ENCODE results near the gene KATNB1. TPM values are rescaled to one million over a fixed set of nuclear protein-coding genes. Genes with fewer than 3 reads are reported as not detected.

KATNB1 gene
- polyA plus RNA-seq, 1 of the 3 experiments (the other 2 are of a cell fraction): 43.7 TPM

DNA sequence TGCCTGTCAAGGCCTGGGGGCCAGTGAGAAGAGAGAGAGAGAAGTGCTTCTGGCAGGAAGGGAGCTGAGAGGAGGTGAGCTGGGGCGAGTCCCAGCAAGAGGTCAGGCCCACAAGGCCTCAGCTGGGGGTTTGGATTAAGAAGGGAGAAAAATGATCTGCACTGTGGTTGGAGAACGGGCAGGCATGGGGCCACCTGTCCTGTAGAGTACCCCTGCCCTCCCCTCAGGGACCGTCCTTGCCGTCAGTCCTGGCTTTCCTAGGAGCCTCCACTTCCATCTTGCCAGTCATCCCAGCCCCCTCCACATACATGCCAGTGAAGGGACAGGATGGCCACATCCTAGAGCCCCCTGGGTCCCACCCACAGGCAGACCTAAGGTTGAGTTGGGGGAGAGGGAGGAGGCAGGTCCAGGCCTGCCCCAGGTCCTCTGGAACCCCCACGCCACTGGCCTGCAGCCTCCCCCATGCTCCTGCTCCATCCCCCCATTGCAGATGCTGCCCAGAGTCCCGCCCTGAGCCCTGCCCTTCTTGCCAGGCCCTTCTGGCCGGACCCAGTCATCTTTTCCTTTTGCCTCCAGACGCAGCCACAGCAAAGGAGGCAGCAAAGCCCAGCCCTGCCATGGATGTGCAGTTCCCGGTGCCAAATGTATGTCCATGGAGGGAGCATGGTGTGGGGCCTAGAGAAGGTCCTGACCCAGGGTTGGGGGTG is 18.9 kb downstream of the KATNB1 start:
- no peak overlapping the region for H3K27ac ChIP-seq (ENCODE audit: low read depth in 2 of 2, low read length in 1 of 2)
- H3K4me3 ChIP-seq (ENCODE audit: low read depth in 2 of 2, low read length in 1 of 2): no peak overlapping the region
- WGBS (ENCODE audit: low lambda C conversion rate): 88% methylated on average over 6 of the region's 9 CpGs
- CTCF ChIA-PET: interaction anchor here (0.8 to 4.8 kb wide), 3 partner anchors 18 to 247 kb away, joined by 3 to 57 read pairs (median 4); partner anchors contain the start of gene USB1
- DNase-seq: no peak
- POLR2A ChIA-PET: interaction anchor here (0.9 kb wide), 1 partner anchor 19 kb away, joined by 3 read pairs; no protein-coding TSS in a partner anchor
- no peak overlapping the region for H3K4me2 ChIP-seq
- H3K4me1 ChIP-seq (ENCODE audit: control insufficient read depth in 1 of 2, insufficient read depth in 2 of 2, low read depth in 1 of 2, low read length in 1 of 2): no peaks in the 10 kb centered on the region
- TF ChIP-seq FOSL2 (IDR thresholded peaks at IDR 0.05; ENCODE audit: borderline replicate concordance, low read depth) (no peak), FOXJ3 (CRISPR knock-in tag; IDR thresholded peaks at IDR 0.05) (no peak), GABPA (IDR thresholded peaks at IDR 0.05; ENCODE audit: low read depth) (no peak), SIN3A (IDR thresholded peaks at IDR 0.05; ENCODE audit: borderline replicate concordance, low read depth, low read length) (no peak), MXI1 (IDR thresholded peaks at IDR 0.05; ENCODE audit: low read depth, low read length) (no peak), GATA2 (CRISPR knock-in tag; IDR thresholded peaks at IDR 0.05) (no peak), NFIC (IDR thresholded peaks at IDR 0.05; ENCODE audit: borderline replicate concordance) (no peak), YY1 (IDR thresholded peaks at IDR 0.05; ENCODE audit: low read depth) (no peak), RCOR1 (IDR thresholded peaks at IDR 0.05; ENCODE audit: low read length) (no peak), FOXM1 (IDR thresholded peaks at IDR 0.05; ENCODE audit: low read depth) (no peak)
- TF ChIP-seq, protein P1, sequence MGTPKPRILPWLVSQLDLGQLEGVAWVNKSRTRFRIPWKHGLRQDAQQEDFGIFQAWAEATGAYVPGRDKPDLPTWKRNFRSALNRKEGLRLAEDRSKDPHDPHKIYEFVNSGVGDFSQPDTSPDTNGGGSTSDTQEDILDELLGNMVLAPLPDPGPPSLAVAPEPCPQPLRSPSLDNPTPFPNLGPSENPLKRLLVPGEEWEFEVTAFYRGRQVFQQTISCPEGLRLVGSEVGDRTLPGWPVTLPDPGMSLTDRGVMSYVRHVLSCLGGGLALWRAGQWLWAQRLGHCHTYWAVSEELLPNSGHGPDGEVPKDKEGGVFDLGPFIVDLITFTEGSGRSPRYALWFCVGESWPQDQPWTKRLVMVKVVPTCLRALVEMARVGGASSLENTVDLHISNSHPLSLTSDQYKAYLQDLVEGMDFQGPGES (IDR thresholded peaks at IDR 0.05; ENCODE audit: low read depth, low read length): no peak
- TF ChIP-seq, protein P2, sequence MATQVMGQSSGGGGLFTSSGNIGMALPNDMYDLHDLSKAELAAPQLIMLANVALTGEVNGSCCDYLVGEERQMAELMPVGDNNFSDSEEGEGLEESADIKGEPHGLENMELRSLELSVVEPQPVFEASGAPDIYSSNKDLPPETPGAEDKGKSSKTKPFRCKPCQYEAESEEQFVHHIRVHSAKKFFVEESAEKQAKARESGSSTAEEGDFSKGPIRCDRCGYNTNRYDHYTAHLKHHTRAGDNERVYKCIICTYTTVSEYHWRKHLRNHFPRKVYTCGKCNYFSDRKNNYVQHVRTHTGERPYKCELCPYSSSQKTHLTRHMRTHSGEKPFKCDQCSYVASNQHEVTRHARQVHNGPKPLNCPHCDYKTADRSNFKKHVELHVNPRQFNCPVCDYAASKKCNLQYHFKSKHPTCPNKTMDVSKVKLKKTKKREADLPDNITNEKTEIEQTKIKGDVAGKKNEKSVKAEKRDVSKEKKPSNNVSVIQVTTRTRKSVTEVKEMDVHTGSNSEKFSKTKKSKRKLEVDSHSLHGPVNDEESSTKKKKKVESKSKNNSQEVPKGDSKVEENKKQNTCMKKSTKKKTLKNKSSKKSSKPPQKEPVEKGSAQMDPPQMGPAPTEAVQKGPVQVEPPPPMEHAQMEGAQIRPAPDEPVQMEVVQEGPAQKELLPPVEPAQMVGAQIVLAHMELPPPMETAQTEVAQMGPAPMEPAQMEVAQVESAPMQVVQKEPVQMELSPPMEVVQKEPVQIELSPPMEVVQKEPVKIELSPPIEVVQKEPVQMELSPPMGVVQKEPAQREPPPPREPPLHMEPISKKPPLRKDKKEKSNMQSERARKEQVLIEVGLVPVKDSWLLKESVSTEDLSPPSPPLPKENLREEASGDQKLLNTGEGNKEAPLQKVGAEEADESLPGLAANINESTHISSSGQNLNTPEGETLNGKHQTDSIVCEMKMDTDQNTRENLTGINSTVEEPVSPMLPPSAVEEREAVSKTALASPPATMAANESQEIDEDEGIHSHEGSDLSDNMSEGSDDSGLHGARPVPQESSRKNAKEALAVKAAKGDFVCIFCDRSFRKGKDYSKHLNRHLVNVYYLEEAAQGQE (IDR thresholded peaks at IDR 0.05; ENCODE audit: low read depth, low read length): no peak
- no peaks in the 10 kb centered on the region for H3K27me3 ChIP-seq (ENCODE audit: insufficient read depth)
- H3K9ac ChIP-seq: no peak overlapping the region
- no peaks in the 10 kb centered on the region for H3K9me2 ChIP-seq
- H4K20me1 ChIP-seq (ENCODE audit: insufficient read depth): 0 out of 2 replicates have a peak, but pooled peaks cover 2% of the 10 kb centered on the region
- peaks cover 6% of the 10 kb centered on the region for H3F3A ChIP-seq (replicated peaks; ENCODE audit: insufficient read depth)
- H3K36me3 ChIP-seq (replicated peaks in 1 of 2; ENCODE audit: control insufficient read depth in 1 of 2, insufficient read depth in 2 of 2, low read length in 1 of 2): peaks cover under 1 to 51% of the 10 kb centered on the region in 2 experiments
- no peaks in the 10 kb centered on the region for H3K9me3 ChIP-seq
- H3K79me2 ChIP-seq (ENCODE audit: insufficient read depth): no peaks in the 10 kb centered on the region
- no peak overlapping the region for H2AFZ ChIP-seq (ENCODE audit: low read depth)
